ENCODE data around the gene BCLAF3.

Gene BCLAF3

DNA sequence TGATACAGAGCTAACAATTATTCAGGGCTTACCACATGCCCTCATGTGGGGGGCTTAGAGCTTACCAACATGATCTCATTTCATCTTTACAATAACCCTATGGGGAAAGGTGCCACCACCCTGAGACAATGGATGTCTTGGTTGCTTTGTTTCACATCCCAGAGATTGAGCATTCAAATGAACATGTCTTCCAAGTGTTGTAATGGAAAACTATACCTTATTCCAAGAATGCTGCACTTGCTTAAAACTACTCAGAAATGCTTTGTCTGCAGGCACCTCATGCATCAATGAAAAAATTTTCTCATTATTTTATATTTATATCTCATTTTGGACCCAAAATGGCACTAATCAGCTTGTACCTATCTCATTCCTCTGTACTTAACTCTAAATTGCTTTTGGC lies 34.6 kb downstream of the BCLAF3 start:
- H3K36me3 ChIP-seq (ENCODE audit: insufficient read depth, insufficient read length, low read length): peaks cover 7% of the 10 kb centered on the region
- no peak overlapping the region for H3K4me3 ChIP-seq (ENCODE audit: insufficient read length, low read depth)
- no peak for DNase-seq (ENCODE audit: low read depth, low spot score)
- TF ChIP-seq ZNF274 (IDR thresholded peaks at IDR 0.05; ENCODE audit: low read depth, low read length) (no peak), YY1 (IDR thresholded peaks at IDR 0.05; ENCODE audit: insufficient read depth, insufficient read length) (no peak)
- no peaks in the 10 kb centered on the region for H3K27me3 ChIP-seq (ENCODE audit: insufficient read depth, insufficient read length)
- no peak overlapping the region for H3K9ac ChIP-seq (ENCODE audit: insufficient read length, low read depth)
- no peaks in the 10 kb centered on the region for H3K9me3 ChIP-seq (ENCODE audit: insufficient read depth, low read length)
- no peaks in the 10 kb centered on the region for H3K4me1 ChIP-seq (ENCODE audit: insufficient read depth, insufficient read length)

GRCh38 chrX:19955306-19955705 lies 35.6 kb downstream of the BCLAF3 start:
- TF ChIP-seq SUZ12 (IDR thresholded peaks at IDR 0.05; ENCODE audit: extremely low read depth, insufficient read depth, insufficient read length) (no peak), ZNF274 (IDR thresholded peaks at IDR 0.05; ENCODE audit: low read depth, low read length) (no peak)
- no peaks in the 10 kb centered on the region for H3K4me1 ChIP-seq (ENCODE audit: insufficient read depth, insufficient read length)
- no peak overlapping the region for H3K9ac ChIP-seq (ENCODE audit: insufficient read length, low read depth)
- no peak for DNase-seq (ENCODE audit: low read depth, low spot score)
- H3K27me3 ChIP-seq (ENCODE audit: insufficient read depth, insufficient read length): no peaks in the 10 kb centered on the region
- H3K36me3 ChIP-seq (ENCODE audit: insufficient read depth, insufficient read length, low read length): peaks cover 7% of the 10 kb centered on the region
- H3K9me3 ChIP-seq (ENCODE audit: insufficient read depth, low read length): no peaks in the 10 kb centered on the region
- H3K4me3 ChIP-seq (ENCODE audit: insufficient read length, low read depth): no peak overlapping the region

DNA sequence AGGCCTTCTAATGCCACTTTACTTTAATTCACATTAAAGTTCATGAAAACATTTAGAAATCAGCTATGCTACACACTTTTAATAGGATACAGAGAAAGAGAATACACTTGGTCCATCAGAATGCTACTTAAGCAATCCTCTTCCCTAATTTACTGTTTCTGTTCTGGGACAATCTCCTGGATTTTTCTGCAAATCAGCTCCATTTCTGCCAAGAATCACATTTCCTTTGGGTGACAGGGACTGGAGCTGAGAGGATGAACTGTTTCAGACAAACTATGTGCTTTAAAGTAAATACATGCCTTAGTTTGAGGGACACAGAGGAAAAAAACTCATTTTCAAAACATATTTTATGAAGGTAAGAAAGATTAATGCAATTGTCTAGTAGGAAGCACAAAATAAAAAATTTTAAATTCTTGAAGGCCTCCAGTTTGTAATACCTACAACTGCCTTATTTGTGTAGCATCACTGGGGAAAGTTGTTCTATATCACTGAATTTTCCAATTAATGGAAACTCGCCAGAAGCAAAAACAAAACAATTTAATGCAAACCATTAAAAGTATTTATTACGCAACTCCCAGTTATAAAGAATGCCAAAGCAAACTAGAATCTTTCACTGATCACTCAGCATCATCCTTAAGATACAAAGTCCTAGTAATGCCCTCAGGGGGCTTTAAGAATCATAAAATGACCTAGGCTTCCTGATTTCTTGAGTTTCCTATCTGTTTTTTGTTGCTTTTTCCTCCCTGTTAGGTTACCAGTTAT lies 36.3 kb downstream of the BCLAF3 start:
- Histone ChIP-seq H3K9me3 (ENCODE audit: insufficient read depth, low read length) (no peaks in the 10 kb centered on the region), H3K9ac (ENCODE audit: insufficient read length, low read depth) (no peak overlapping the region), H3K36me3 (ENCODE audit: insufficient read depth, insufficient read length, low read length) (peaks cover 7% of the 10 kb centered on the region), H3K4me1 (ENCODE audit: insufficient read depth, insufficient read length) (no peaks in the 10 kb centered on the region), H3K27me3 (ENCODE audit: insufficient read depth, insufficient read length) (no peaks in the 10 kb centered on the region), H3K4me3 (ENCODE audit: insufficient read length, low read depth) (no peak overlapping the region)
- no peak for DNase-seq (ENCODE audit: low read depth, low spot score)
- no peak for TF ChIP-seq SUZ12 (IDR thresholded peaks at IDR 0.05; ENCODE audit: extremely low read depth, insufficient read depth, insufficient read length)
- no peak for TF ChIP-seq ZNF274 (IDR thresholded peaks at IDR 0.05; ENCODE audit: low read depth, low read length)
- no peak for TF ChIP-seq YY1 (IDR thresholded peaks at IDR 0.05; ENCODE audit: insufficient read depth, insufficient read length)

DNA sequence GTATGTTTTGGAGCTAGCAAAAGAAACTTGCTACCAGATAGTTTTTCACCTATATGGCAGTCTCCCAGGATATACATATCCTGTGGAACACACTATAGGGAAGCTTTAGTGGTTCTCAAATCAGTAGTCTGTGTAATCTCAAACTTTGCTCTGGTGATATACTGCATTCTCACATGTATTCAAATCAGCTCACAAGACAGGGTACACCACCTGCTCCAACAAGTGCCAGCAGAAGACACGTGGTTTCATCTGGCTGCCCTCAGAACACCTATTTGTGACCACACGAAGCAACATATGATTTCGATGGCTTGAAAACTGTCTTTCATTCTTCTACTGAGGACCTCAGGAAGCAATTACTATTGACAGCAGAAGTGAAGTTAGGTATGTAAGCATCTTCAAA lies 37.7 kb downstream of the BCLAF3 start:
- Histone ChIP-seq H3K36me3 (ENCODE audit: insufficient read depth, insufficient read length, low read length) (peaks cover 7% of the 10 kb centered on the region), H3K4me3 (ENCODE audit: insufficient read length, low read depth) (no peak overlapping the region), H3K9ac (ENCODE audit: insufficient read length, low read depth) (no peak overlapping the region), H3K9me3 (ENCODE audit: insufficient read depth, low read length) (no peaks in the 10 kb centered on the region), H3K27me3 (ENCODE audit: insufficient read depth, insufficient read length) (no peaks in the 10 kb centered on the region), H3K4me1 (ENCODE audit: insufficient read depth, insufficient read length) (no peaks in the 10 kb centered on the region)
- no peak for TF ChIP-seq SUZ12 (IDR thresholded peaks at IDR 0.05; ENCODE audit: extremely low read depth, insufficient read depth, insufficient read length)
- TF ChIP-seq YY1 (IDR thresholded peaks at IDR 0.05; ENCODE audit: insufficient read depth, insufficient read length): no peak
- no peak for TF ChIP-seq ZNF274 (IDR thresholded peaks at IDR 0.05; ENCODE audit: low read depth, low read length)
- DNase-seq (ENCODE audit: low read depth, low spot score): no peak

DNA sequence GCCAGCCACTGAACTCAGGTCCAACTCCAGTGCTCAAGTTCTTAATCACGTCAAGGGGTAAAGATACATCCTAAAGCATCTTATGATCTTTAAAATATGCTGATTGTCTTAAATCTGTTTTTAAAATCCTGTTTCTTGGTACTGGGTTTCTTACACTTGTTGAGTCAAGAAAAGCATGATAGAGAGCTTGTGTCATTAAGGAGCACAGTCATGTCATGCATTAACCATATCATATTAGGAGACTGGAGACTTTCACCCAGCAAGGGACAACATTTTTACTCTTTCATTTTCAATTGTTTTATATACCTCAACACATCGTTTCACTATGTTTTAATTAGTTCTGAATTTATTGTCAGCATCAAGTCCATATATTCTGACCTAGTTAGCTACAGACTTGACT lies 41.5 kb downstream of the BCLAF3 start:
- TF ChIP-seq SUZ12 (IDR thresholded peaks at IDR 0.05; ENCODE audit: extremely low read depth, insufficient read depth, insufficient read length) (no peak), ZNF274 (IDR thresholded peaks at IDR 0.05; ENCODE audit: low read depth, low read length) (no peak), YY1 (IDR thresholded peaks at IDR 0.05; ENCODE audit: insufficient read depth, insufficient read length) (no peak)
- H3K4me1 ChIP-seq (ENCODE audit: insufficient read depth, insufficient read length): no peaks in the 10 kb centered on the region
- H3K27me3 ChIP-seq (ENCODE audit: insufficient read depth, insufficient read length): no peaks in the 10 kb centered on the region
- DNase-seq (ENCODE audit: low read depth, low spot score): no peak
- no peaks in the 10 kb centered on the region for H3K9me3 ChIP-seq (ENCODE audit: insufficient read depth, low read length)
- no peak overlapping the region for H3K9ac ChIP-seq (ENCODE audit: insufficient read length, low read depth)
- no peak overlapping the region for H3K4me3 ChIP-seq (ENCODE audit: insufficient read length, low read depth)
- H3K36me3 ChIP-seq (ENCODE audit: insufficient read depth, insufficient read length, low read length): peaks cover 4% of the 10 kb centered on the region

GRCh38 chrX:19947612-19948011 lies 43.2 kb downstream of the BCLAF3 start:
- H3K36me3 ChIP-seq (ENCODE audit: insufficient read depth, insufficient read length, low read length): no peaks in the 10 kb centered on the region
- no peaks in the 10 kb centered on the region for H3K4me1 ChIP-seq (ENCODE audit: insufficient read depth, insufficient read length)
- DNase-seq (ENCODE audit: low read depth, low spot score): no peak
- H3K9ac ChIP-seq (ENCODE audit: insufficient read length, low read depth): no peak overlapping the region
- no peaks in the 10 kb centered on the region for H3K27me3 ChIP-seq (ENCODE audit: insufficient read depth, insufficient read length)
- H3K9me3 ChIP-seq (ENCODE audit: insufficient read depth, low read length): no peaks in the 10 kb centered on the region
- TF ChIP-seq SUZ12 (IDR thresholded peaks at IDR 0.05; ENCODE audit: extremely low read depth, insufficient read depth, insufficient read length) (no peak), ZNF274 (IDR thresholded peaks at IDR 0.05; ENCODE audit: low read depth, low read length) (no peak), YY1 (IDR thresholded peaks at IDR 0.05; ENCODE audit: insufficient read depth, insufficient read length) (no peak)
- H3K4me3 ChIP-seq (ENCODE audit: insufficient read length, low read depth): no peak overlapping the region
